HG03097 (cell line): ENCODE results near the gene AGAP1.
"Not testable (repeated sequence)": the region's sequence is repeated elsewhere in the genome, so short reads cannot be mapped to it uniquely, and the experiment has no call there.

Source experiments
- ATAC-seq: cut with Tn5 transposase; IDR thresholded peaks from one replicate; pipeline ENCODE4 v1.9.1; 2021; ENCODE audit not compliant: unreplicated experiment, low FRiP score

AGAP1 gene

GRCh38 chr2:236057375-236057774 is 563.5 kb downstream of the AGAP1 start:
- no peak for ATAC-seq

DNA sequence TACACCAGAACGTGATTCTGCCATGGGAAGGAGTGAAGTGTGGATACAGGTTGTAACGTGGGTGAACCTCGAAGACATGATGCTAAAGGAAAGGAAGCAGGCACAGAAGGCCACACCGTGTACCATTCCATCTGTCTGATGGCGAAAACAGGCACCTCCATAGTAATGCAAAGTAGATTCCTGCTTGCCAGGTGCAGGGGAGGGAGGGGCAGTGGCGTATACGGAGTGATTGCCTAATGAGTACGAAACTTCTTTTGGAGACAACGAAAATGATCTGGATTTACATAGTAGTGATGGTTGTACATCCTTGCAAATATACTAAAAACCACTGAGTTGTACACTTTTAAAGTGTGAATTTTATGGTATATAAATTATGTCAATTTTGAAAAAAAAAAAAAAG is 567.7 kb downstream of the AGAP1 start:
- ATAC-seq: no peak

DNA sequence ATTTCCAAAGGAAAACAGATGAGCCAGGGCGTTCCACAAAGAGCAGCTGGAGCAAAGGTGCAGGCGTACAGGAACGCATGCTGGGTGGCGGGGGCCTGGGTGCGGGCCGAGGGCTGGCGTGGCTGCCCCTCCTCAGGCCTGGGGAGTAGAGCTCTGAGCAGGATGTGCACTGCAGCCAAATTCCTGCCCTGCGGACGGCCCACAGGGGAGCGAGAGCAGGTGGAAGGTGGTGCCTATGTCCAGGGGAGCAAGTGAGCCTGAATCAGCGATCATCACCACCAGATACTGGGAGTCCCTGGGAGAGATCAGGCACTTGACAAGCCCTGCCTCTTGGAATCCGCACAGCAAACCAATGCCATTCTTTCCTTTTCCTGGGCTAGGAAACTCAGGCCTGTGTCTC is 568.1 kb downstream of the AGAP1 start:
- no peak for ATAC-seq

DNA sequence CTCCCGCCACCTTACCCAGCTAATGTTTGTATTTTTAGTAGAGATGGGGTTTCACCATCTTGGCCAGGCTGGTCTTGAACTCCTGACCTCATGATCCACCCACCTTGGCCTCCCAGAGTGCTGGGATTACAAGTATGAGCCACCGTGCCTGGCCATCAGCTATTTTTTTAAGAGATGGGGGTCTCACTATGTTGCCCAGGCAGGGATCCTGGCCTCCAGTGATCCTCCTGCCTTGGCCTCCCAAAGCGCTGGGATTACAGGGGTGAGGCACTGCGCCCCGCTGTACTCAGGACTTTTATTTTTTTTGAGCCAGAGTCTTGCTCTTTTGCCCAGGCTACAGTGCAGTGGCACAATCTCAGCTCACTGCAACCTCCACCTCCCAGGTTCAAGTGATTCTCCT is 569.0 kb downstream of the AGAP1 start:
- not testable (repeated sequence) for ATAC-seq

DNA sequence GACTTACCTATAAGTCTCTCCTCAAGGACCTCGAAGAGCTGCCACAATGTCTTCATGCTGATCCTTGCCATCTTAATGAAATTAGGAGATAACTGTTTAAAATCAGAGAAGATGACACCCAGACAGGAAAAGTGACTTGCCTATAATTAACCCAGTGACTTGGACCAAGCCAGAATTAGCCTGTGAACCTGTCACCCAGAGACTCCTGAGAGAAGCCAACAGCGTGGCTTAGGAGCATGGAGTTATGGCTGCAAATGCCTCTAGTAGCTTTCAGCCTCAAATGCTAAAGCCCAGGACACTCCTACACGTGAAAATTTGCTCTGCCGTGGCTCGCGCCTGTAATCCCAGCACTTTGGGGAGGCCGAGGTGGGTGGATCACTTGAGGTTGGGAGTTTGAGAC is 570.2 kb downstream of the AGAP1 start:
- no peak for ATAC-seq

DNA sequence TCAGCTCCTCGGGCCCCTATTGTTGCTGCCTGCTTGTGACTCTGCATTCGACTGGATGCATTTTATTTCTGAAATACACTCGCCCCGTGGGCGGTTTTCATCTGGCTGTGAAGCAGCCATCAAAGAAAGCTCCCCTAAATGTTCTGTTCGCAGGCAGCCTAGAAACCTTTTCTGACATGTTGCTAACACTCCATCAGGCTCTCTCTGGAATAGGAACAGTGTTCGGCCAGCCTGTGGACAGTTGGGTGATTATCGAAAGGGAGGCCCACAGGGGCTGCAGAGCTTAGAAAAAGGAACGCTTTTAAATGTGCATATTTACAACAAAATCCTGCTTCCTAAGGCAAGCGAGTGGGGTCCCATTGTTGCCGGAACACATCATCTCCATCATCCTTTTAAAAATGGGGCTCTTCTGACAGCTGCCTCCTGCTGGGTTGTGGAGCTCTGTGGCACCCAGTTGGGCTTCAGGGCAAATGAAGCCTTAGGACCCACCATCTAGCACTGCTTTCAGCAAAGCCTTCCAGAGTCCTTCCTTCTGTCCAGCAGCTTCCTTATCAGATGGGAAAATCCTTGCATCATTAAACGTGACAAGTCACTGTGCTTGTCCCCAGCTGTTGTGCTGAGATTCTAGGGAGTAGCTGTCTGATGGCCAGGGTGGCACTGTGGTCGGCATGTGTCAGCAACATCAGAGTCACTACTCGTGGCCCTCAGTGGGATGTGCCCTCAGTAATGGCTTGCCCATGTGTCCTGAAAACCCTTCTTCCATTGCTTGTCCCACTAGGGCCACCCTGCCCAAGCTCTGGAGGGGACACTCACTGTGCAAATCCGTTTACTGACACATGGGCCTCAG is 571.7 kb downstream of the AGAP1 start:
- no peak for ATAC-seq

DNA sequence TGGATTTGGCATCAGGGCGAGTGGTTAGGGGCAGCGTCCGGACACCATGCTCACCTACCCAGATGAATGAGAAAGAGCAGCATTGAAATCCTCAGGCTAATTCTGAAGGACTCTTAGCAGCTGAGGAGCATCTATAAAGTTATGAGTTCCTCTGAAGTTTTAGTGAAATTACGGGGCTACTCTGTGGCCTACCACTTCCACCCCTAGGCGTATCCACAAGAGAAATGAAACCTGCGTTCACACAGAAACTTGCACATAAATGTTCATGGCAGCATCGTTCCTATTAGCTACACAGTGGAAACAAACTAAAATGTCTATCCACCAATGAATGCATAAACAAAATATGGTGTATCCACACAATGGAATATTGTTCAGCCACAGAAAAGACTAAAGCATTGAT is 576.4 kb downstream of the AGAP1 start:
- no peak for ATAC-seq

- ATAC-seq: no peak
Observed at GRCh38 chr2:236073246-236073645, 579.4 kb downstream of the AGAP1 start.

DNA sequence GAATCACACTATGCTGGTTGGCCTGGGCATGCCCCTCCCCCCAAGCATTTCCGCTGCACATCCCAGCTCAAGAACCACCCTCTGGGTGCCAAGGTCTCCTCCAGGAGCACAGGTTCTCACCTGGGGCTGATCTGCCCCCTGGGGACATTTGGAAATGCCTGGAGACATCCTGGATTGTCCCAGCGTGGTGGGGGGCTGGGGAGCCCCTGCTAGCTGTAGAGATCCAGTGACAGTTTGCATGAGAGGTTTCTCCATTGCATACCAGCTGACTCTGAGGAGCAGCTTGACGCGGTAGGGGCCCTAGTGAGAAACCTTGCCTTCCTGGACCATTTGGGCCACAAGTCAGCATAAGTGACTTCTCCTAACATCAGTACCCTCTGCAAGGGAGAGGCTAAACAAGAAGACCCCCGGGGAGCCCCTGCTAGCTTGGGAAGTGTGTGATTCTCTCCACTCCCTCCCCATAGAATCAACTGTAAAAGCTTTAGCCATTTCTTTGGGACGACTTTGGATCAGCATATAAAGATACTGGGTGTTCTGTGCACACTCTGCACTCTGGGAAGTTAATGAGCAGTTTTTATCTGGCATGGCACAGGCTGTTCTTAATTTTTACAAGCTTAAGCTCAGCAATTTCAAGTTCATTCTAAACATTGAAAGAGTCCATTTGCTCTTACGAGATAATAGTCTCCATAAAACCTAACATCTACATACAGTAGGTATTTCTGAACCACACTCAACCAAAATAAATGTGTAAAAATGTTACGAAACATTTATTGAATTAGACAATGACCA is 580.2 kb downstream of the AGAP1 start:
- ATAC-seq: no peak

DNA sequence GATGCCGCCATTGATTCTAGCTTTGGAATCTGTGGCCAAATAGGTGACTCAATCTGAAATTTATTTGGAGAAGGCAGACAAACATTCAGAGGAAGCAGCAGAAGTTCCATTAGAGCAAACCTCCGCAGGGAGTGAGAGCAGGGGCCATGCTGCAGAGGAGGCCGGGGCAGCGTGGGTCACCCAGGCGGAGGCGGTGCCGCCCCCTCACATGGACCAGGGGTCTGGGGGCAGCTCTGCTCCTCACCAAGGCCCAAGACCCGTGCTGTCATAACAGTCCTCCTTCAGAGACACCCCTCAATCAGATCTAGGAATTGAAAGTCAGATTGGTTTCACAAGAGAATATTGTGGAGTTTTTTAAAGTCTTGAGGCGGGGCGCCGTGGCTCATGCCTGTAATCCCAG is 582.0 kb downstream of the AGAP1 start:
- ATAC-seq: no peak

GRCh38 chr2:236078297-236079255 is 584.7 kb downstream of the AGAP1 start:
- ATAC-seq: no peak

GRCh38 chr2:236080412-236080811 is 586.6 kb downstream of the AGAP1 start:
- no peak for ATAC-seq

- ATAC-seq: no peak
Observed at GRCh38 chr2:236081171-236081570, 587.3 kb downstream of the AGAP1 start.

- ATAC-seq: no peak
Observed at GRCh38 chr2:236082061-236082460, 588.2 kb downstream of the AGAP1 start.

DNA sequence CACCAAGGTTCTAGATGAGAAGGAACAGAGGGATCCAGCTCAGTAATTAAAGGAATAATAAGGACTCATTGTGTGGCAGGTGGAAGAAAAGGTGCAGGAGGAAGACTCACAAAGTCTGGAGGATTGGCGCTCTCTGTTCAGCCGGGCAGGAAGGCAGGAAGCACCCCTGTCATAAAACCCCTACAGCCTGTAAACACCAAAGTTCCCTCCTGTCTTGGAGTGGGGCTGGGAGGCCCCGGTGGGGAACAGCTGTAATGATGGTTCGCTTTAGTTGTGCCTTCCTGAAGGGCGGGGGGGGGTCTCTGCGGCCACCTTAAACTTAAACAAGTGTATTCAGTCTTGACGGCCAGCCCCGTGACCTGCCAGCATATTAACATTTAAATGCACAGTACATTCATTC is 590.1 kb downstream of the AGAP1 start:
- no peak for ATAC-seq

- ATAC-seq: no peak
Observed at GRCh38 chr2:236085211-236085610, 591.4 kb downstream of the AGAP1 start.

DNA sequence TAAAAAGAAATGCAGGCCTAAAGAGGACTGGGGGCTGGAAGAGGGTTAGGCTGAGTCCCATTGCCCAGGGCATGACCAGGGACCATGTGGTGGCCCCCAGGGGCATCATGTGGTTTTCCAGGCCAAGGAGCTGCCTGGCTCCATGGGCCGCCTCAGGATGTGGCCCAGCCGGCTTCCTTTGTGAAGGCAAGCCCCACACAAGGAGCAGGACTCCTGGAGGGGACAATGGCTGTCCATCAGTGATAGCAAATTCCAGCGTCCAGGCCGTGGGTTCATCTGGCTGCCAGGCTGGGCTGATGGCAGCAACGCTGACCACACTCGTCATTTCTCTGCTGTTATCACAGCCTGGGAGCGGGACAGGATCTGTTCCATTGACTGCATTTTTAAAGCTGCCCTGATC is 591.8 kb downstream of the AGAP1 start:
- no peak for ATAC-seq

- no peak for ATAC-seq
Observed at GRCh38 chr2:236086403-236086970, 592.6 kb downstream of the AGAP1 start.

- no peak for ATAC-seq
Observed at GRCh38 chr2:236086971-236087465, 593.2 kb downstream of the AGAP1 start.

GRCh38 chr2:236088368-236089057 is 594.7 kb downstream of the AGAP1 start:
- no peak for ATAC-seq
